Transverse colon (tissue), 4 donors: ENCODE data around the gene BRIP1.

Experiments
- CTCF ChIP-seq, 5 experiments: fragments of 200-600 bp in 3 of 5; fragments of 450-650 bp in 2 of 5; sonication (generic) in 3 of 5; IDR thresholded peaks; 1 replicate in 2 of 5; 2 replicates in 3 of 5; pipeline ENCODE4 v1.5.1; 2016 to 2017; ENCODE audit warnings: antibody characterized with exemption in 5 of 5, inconsistent platforms in 3 of 5, mild to moderate bottlenecking in 2 of 5, moderate library complexity in 1 of 5
- EP300 ChIP-seq: sonication (generic); formaldehyde crosslinking; IDR thresholded peaks from one replicate; pipeline ENCODE4 v1.6.1; 2017; ENCODE audit warnings: antibody characterized with exemption, low read depth
- POLR2A ChIP-seq: fragments of 450-650 bp; IDR thresholded peaks from one replicate; pipeline ENCODE4 v1.6.1; 2016; ENCODE audit warnings: antibody characterized with exemption, mild to moderate bottlenecking, moderate library complexity
- POLR2AphosphoS5 ChIP-seq, 3 donors: sonication (generic); formaldehyde crosslinking; IDR thresholded peaks; one replicate each; pipeline ENCODE4 v1.6.1; 2016; ENCODE audit warnings: antibody characterized with exemption in 3 of 3

- no peak for TF ChIP-seq CTCF (IDR thresholded peaks at IDR 0.05)
- TF ChIP-seq POLR2A = no peak
- TF ChIP-seq POLR2AphosphoS5 (IDR thresholded peaks at IDR 0.05) = no peak
- TF ChIP-seq EP300 = no peak
Observed at GRCh38 chr17:61786088-61786487, 77.2 kb downstream of the BRIP1 start.
